NCI-H748 (cell line): ENCODE data around the gene NCAPH2.
"Not testable (repeated sequence)": the region's sequence is repeated elsewhere in the genome, so short reads cannot be mapped to it uniquely, and the experiment has no call there.

Source experiments
- DNase-seq: peaks from one replicate; lab custom pipeline; 2025; ENCODE audit not compliant: unreplicated experiment; lab: John Stamatoyannopoulos, UW

NCAPH2 gene

GRCh38 chr22:50529416-50529896, 21.4 kb downstream of the NCAPH2 start:
- peak; percentile 33 for DNase-seq

GRCh38 chr22:50529897-50530579, 22.0 kb downstream of the NCAPH2 start, which contains the start of gene TYMP:
TYMP (minus strand) TSS chr22:50530012; CDS start chr22:50529709, 303 bp downstream.
- peak; percentile 47 for DNase-seq

DNA sequence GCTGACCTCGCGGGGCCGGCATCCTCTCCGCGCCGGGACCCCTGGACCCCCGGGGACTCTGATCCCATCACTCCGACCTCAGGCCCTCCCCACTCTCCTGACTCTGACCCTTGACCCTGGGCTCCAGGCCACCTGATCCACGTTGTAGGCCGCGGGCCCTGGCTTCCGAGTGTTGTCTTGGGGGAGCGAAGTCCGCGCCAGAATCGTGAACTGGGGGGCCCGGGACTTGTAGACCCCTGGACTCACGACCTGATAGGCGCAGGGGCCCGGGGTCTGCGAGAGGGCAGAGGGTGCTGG, 22.5 kb downstream of the NCAPH2 start:
- no peak for DNase-seq

DNA sequence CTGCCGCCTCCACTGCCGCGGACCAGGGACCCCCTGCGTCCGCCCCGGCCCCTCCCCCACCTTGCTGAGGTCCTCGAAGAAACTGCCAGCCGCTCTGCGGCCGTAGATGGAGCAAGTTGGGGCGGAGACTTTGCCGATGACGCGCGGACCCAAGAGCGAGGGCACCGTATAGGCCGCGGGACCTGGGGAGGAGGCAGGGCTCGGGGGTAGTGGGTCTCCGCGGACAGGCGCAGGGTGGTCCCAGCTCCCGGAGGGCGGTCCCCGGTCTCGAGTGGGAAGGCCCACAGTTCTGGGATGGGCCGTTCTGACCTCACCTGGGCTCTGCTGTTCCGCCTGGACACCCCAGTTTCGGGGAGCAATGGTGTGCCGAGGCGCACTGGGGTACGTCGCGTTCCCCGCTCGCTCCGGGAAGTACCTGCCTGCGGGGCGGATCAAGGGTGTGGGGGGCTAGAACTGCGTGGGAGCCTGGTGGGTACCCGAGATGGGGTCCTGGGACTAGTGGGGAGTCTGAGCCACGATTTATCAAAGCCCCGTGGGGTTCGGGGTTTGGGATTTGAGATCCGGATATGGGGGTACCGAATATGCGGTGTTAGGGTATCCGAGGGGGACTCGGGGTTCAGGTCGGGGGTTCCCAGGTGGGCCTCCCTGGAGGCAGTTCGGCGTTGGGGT, 23.0 kb downstream of the NCAPH2 start:
- DNase-seq = peak; percentile 80

- peak; percentile 59 for DNase-seq
Observed at GRCh38 chr22:50531546-50531961, 23.5 kb downstream of the NCAPH2 start.

DNA sequence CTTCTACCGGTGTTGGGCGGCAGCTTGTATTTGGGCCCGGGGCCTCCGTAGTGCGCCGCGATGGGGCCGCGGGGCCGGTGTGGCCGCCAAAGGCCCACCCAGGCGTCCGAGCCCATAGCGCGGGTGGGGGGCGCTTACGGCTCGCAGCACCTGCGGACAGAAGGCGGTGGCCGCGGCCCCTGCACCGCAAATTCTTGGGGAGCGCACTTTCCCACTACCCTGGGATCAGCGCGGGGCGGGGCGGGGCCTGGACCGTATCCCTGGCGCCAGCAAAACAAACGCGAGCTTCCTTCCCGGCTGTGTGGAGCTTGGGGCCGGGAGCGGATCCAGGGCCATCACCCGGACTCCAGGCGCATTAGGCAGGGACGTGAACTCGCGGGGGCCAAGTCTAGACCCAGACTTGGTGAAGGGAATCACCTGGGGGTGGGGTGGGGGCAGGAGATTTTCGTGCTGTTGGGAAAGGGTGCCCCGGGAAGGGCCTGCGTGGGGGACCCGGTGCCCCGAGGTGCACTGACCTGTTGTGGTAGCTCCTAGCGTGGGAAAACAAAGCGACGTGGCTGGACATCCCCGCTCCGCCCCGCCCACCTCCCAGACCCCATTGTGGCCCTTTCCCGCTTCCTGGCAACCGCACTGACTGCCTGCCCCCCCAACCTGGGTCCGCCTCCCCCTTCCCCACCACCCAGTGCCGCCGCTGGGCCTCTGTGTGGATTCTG, 24.1 kb downstream of the NCAPH2 start:
- DNase-seq = peak; percentile 62

DNA sequence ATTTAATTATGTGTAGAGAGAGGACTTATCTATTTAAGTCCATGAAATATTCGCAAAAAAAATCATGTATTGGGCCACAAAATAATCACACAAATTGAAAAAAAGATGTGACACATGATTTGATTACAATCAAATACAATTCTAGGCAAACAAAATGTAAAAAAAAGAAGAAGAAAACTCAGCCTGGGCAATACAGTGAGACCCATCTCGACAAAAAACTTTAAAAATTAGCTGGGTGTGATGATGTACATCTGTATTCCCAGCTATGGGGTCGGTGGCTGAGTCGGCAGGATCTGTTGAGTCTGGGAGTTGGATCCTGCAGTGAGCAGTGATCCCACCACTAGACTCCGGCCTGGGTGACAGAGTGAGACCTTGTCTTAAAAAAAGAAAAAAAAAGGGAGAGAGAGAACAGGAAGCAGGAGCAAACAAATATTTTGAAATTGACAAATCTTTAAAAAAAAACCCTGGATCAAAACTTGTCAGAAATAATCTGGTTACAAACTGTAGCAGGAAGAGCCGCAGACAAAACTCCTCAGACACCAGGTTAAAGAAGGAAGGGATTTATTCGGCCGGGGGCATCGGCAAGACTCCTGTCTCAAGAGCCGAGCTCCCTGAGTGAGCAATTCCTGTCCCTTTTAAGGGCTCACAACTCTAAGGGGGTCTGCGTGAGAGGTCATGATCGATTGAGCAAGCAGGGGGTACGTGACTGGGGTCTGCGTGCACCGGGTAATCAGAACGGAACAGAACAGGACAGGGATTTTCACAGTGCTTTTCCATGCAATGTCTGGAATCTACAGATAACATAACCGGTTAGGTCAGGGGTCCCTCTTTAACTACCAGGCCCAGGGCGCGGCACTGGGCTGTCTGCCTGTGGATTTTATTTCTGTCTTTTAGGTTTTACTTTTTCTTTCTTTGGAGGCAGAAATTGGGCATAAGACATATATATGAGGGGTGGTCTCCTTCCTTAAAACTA, 25.1 kb downstream of the NCAPH2 start:
- DNase-seq = no peak

- DNase-seq = not testable (repeated sequence)
Observed at GRCh38 chr22:50533856-50534711, 26.1 kb downstream of the NCAPH2 start.

DNA sequence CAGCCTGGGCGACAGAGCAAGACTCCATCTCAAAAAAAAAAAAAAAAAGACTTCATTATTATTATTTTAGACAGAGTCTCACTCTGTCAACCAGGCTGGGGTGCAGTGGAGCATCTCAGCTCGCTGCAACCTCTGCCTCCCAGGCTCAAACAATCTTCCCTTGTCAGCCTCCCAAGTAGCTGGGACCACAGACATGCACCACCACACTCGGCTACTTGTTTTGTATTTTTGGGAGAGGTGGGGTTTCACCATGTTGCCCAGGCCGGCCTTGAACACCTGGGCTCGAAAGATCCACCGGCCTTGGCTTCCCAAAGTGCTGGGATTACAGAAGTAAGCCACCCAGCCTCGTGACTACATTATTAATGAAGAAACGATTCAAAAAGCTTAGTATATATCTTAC, 27.1 kb downstream of the NCAPH2 start:
- no peak for DNase-seq

GRCh38 chr22:50536226-50536625, 28.2 kb downstream of the NCAPH2 start:
- no peak for DNase-seq

DNA sequence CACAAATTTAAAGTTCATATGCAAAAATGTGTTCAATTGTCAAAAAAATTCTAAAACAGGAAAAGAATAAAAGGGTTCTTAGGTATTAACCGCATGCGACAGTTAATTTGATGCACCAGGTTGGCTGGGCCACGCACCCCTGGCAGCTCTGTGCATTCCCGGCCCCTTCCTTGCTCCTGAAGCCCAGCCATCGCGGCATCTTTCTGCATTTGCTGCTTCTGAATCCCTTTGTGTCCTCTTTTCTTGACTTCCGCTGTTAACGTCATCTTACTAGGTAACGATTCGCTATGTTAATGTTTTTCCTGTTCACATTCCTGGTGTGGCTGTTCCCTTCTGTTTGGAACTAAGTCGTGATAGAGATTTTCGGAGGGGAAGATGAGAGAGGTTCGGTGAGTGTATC, 29.7 kb downstream of the NCAPH2 start:
- DNase-seq = no peak

- no peak for DNase-seq
Observed at GRCh38 chr22:50540381-50540780, 32.4 kb downstream of the NCAPH2 start.

- not testable (repeated sequence) for DNase-seq
Observed at GRCh38 chr22:50541667-50542026, 33.6 kb downstream of the NCAPH2 start.

GRCh38 chr22:50542416-50542927, 34.4 kb downstream of the NCAPH2 start:
- DNase-seq = no peak

- DNase-seq = peak; percentile 53
Observed at GRCh38 chr22:50544078-50544745, 36.2 kb downstream of the NCAPH2 start.

DNA sequence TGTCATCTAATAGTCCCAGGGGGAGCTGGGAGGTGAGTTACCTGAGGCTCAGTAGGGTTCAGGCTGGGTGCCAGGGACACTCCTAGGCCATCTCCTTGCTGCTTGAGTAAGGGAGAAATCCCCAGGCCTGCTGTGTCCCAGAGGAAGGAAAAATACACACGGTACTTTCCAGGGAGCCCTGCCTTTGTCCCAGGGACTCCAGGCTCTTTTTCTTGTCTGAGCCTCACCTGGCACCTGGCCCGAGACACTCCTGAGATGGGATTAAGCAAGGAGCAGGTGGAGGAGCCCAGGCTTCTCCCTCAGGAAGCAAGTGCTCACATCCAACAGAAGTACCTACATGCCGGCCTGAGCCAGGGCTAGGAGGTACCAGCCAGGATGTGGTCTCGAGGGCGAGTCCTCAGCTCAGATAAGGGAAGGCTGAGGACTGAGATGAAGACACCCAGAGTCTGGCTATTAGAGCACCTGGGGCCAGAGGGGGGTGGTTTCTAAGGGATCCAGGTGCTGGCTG, 36.8 kb downstream of the NCAPH2 start:
- no peak for DNase-seq

DNA sequence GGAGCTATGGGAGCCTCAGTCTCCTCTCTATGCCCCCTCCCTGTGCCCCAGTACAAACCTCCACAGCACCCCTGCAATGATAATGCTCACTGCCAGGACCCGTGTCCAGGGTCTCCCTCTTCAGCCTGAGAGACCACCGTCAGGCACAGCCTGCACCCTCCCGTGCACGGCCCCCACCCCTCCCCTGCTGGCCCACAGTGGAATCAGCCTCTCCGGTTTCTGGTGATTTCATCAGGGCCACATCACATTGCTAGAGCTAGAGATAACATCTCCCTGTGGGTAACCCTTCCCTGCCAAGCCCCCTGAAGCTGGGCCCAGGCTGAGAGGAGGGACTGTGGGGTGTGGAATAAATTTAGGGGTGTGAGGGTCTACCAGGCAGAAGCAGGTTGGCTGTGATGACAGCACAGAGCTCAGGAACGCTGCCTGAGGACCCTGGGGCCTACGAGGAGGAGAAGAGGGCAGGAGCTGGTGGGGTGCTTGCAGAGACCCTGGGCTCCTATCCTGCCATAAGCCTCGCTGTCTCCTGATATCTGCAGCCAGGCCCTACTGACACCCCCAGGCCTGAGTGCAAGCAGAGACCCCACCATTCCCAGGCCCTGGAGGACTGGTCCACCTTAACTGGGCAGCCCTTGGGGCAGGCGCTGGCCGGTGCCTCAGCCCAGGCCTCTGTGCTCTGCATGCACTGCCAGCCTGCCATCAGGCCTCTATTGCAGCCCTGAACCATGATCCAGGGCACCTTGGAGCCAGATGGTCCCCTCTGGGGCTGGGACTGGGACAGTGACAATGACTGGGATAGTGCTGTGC, 37.7 kb downstream of the NCAPH2 start, which contains the start of gene KLHDC7B:
KLHDC7B (plus strand) TSS at position 378 of the 804 bp plus-strand sequence; CDS start at position 723, 345 bp downstream.
- DNase-seq = no peak
